Measurements from ENCODE around the gene KIAA1328. TPM values are rescaled to one million over a fixed set of nuclear protein-coding genes. Genes with fewer than 3 reads are reported as not detected.
"Not testable (repeated sequence)": the region's sequence is repeated elsewhere in the genome, so short reads cannot be mapped to it uniquely, and the experiment has no call there.

Gene KIAA1328
- total and polyA plus RNA-seq, 2 experiments from 2014 or later = 3.3 to 12.5 TPM

DNA sequence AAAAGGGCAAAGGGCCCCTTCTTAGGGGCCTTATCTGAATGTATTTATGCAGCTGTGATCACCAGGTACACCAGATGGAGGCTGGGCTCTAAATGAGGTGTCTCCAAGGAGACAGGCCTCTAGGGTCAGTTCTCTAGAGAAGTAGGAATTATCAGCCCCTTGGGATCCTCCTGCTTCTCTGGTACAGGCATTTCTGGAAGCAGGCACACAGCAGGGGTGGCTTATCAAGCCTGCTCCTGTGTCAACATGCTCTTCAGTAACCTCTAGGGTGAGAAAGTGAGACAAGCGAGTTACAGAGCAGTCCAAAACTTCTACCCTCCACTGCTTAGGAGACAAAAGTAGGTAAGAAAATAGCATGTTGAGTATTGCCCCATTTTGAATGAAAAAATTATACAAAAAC, 13.9 kb upstream of the KIAA1328 start:
- H3K4me1 ChIP-seq (ENCODE audit: insufficient read depth) = no peaks in the 10 kb centered on the region
- H3K4me2 ChIP-seq = no peak overlapping the region
- H4K20me1 ChIP-seq (ENCODE audit: insufficient read depth, poor library complexity, severe bottlenecking) = no peaks in the 10 kb centered on the region
- no peak overlapping the region for H3K4me3 ChIP-seq
- H3K27me3 ChIP-seq = no peaks in the 10 kb centered on the region
- no peak overlapping the region for H3K27ac ChIP-seq
- H3K36me3 ChIP-seq (replicated peaks; ENCODE audit: insufficient read depth, low read depth) = no peaks in the 10 kb centered on the region
- no peaks in the 10 kb centered on the region for H3K9me3 ChIP-seq (ENCODE audit: low read depth)
- H3K9me2 ChIP-seq (replicated peaks; ENCODE audit: insufficient read depth) = no peaks in the 10 kb centered on the region
- DNase-seq (ENCODE audit: low spot score) = no peak
- no peaks in the 10 kb centered on the region for H3K79me2 ChIP-seq
- 63% methylated on average over 1 of the region's 1 CpG for WGBS (ENCODE audit: low lambda C conversion rate, missing lambda C conversion rate)
- H2AFZ ChIP-seq = no peak overlapping the region
- TF ChIP-seq EZH2phosphoT487 (IDR thresholded peaks at IDR 0.05; ENCODE audit: low read depth, severe bottlenecking, unreplicated experiment) (no peak), EZH2 (IDR thresholded peaks at IDR 0.05; ENCODE audit: borderline replicate concordance) (no peak)
- TF ChIP-seq, protein P1, sequence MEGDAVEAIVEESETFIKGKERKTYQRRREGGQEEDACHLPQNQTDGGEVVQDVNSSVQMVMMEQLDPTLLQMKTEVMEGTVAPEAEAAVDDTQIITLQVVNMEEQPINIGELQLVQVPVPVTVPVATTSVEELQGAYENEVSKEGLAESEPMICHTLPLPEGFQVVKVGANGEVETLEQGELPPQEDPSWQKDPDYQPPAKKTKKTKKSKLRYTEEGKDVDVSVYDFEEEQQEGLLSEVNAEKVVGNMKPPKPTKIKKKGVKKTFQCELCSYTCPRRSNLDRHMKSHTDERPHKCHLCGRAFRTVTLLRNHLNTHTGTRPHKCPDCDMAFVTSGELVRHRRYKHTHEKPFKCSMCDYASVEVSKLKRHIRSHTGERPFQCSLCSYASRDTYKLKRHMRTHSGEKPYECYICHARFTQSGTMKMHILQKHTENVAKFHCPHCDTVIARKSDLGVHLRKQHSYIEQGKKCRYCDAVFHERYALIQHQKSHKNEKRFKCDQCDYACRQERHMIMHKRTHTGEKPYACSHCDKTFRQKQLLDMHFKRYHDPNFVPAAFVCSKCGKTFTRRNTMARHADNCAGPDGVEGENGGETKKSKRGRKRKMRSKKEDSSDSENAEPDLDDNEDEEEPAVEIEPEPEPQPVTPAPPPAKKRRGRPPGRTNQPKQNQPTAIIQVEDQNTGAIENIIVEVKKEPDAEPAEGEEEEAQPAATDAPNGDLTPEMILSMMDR (IDR thresholded peaks at IDR 0.05; ENCODE audit: poor library complexity) = no peak

DNA sequence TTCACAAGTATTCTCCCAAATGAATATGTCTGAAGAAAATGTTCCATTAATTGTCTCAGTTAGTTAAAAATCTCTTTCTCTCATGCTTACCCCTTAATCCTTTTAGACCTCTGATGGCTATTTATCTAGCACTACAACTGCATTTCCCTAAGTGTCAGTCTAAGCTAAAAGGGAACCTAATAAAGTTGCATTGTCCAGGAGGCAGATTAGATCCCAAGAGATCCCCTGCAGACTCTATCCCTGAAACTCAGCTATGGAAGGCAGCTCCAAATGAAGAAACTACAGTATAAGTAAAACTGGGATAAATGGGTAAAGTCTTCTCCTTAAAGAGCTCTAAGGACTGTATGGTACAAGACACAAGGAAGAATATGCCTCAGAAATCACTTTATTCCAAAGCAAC, 12.8 kb upstream of the KIAA1328 start:
- not testable (repeated sequence) for H3K9me3 ChIP-seq (ENCODE audit: low read depth); H3K79me2 ChIP-seq; DNase-seq (ENCODE audit: low spot score); H2AFZ ChIP-seq; H3K36me3 ChIP-seq (replicated peaks; ENCODE audit: insufficient read depth, low read depth); H3K4me3 ChIP-seq; H3K27me3 ChIP-seq; H3K4me1 ChIP-seq (ENCODE audit: insufficient read depth); H4K20me1 ChIP-seq (ENCODE audit: insufficient read depth, poor library complexity, severe bottlenecking); H3K4me2 ChIP-seq; H3K9me2 ChIP-seq (replicated peaks; ENCODE audit: insufficient read depth); H3K27ac ChIP-seq

DNA sequence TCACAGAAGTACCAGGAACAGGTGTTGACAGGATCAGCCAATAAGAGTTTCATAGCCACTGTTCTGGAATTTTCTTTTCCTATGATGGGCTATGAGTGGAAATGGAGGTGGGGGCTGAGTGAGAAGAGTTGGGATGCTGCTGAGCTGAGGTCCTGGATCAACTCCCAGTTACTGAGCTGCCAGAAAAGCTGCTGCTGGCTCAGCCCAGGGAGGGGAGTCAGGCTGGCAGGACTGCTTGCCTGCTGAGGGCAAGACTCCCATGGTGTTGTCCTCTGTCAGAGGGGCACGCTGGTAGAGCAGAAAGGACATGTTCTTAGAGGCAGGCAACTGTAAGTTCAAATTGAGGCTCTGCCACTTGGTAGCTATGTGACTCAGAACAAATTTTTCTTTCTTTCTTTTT, 11.9 kb upstream of the KIAA1328 start:
- Histone ChIP-seq H3K27ac (no peak overlapping the region), H3K4me3 (no peak overlapping the region), H3K4me1 (ENCODE audit: insufficient read depth) (no peaks in the 10 kb centered on the region), H3K9me2 (replicated peaks; ENCODE audit: insufficient read depth) (no peaks in the 10 kb centered on the region), H3K4me2 (no peak overlapping the region), H2AFZ (no peak overlapping the region), H3K27me3 (no peaks in the 10 kb centered on the region), H3K36me3 (replicated peaks; ENCODE audit: insufficient read depth, low read depth) (no peaks in the 10 kb centered on the region), H4K20me1 (ENCODE audit: insufficient read depth, poor library complexity, severe bottlenecking) (no peaks in the 10 kb centered on the region), H3K9me3 (ENCODE audit: low read depth) (no peaks in the 10 kb centered on the region), H3K79me2 (no peaks in the 10 kb centered on the region)
- TF ChIP-seq EZH2 (IDR thresholded peaks at IDR 0.05; ENCODE audit: borderline replicate concordance) (no peak), EZH2phosphoT487 (IDR thresholded peaks at IDR 0.05; ENCODE audit: low read depth, severe bottlenecking, unreplicated experiment) (no peak)
- TF ChIP-seq, protein P1 (IDR thresholded peaks at IDR 0.05; ENCODE audit: poor library complexity) = no peak
- no peak for DNase-seq (ENCODE audit: low spot score)
- WGBS (ENCODE audit: low lambda C conversion rate, missing lambda C conversion rate) = 100% methylated on average over 1 of the region's 1 CpG

DNA sequence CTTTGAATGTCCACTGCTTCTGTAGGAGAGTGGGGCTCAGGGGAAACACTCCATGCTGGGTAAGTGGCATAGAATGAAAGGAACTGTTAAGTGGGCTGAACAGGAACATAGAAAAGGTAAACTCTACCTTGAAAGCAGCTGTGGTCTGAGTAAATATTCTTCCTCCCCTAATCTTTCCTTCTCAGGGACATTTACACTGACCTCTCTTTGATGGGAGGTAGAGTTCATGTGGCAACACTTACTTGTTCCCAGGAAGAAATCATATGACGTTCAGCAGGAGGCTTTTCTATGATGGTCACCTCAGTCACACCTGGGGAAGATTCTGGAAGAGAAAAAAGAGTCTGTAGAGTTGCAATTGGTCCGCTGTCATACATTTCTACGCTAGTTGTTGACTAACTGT, 10.3 kb upstream of the KIAA1328 start:
- Histone ChIP-seq H2AFZ (no peak overlapping the region), H3K9me3 (ENCODE audit: low read depth) (no peaks in the 10 kb centered on the region), H4K20me1 (ENCODE audit: insufficient read depth, poor library complexity, severe bottlenecking) (no peaks in the 10 kb centered on the region), H3K79me2 (no peaks in the 10 kb centered on the region), H3K27ac (no peak overlapping the region), H3K4me3 (no peak overlapping the region), H3K36me3 (replicated peaks; ENCODE audit: insufficient read depth, low read depth) (no peaks in the 10 kb centered on the region), H3K9me2 (replicated peaks; ENCODE audit: insufficient read depth) (no peaks in the 10 kb centered on the region), H3K4me2 (no peak overlapping the region), H3K4me1 (ENCODE audit: insufficient read depth) (no peaks in the 10 kb centered on the region), H3K27me3 (no peaks in the 10 kb centered on the region)
- 87% methylated on average over 3 of the region's 3 CpGs for WGBS (ENCODE audit: low lambda C conversion rate, missing lambda C conversion rate)
- TF ChIP-seq EZH2phosphoT487 (IDR thresholded peaks at IDR 0.05; ENCODE audit: low read depth, severe bottlenecking, unreplicated experiment) = no peak
- TF ChIP-seq, protein P1 (IDR thresholded peaks at IDR 0.05; ENCODE audit: poor library complexity) = no peak
- no peak for TF ChIP-seq EZH2 (IDR thresholded peaks at IDR 0.05; ENCODE audit: borderline replicate concordance)
- DNase-seq (ENCODE audit: low spot score) = no peak
